D721Med (cell line): Measurements from ENCODE around the gene SGMS2.

ENCODE experiments used
- DNase-seq: peaks from one replicate; pipeline ENCODE4 v3.0.0; 2011; ENCODE audit warnings: low spot score; ENCODE audit not compliant: insufficient read length
- FAIRE-seq: peaks from 2 replicates; lab custom pipeline; 2011; peaks lifted over from hg19 to GRCh38; lab: Jason Lieb, UNC
- CTCF ChIP-seq: IDR thresholded peaks from 2 replicates; pipeline ENCODE4 v1.5.1; 2012; ENCODE audit warnings: mild to moderate bottlenecking, control low read depth; ENCODE audit not compliant: insufficient read depth; ENCODE audit errors: missing control alignments

Gene SGMS2

GRCh38 chr4:107814758-107815157 is 10.0 kb upstream of the SGMS2 start:
- DNase-seq, result no peak
- FAIRE-seq, result no peak
- no peak for TF ChIP-seq CTCF

GRCh38 chr4:107815158-107815557 is 9.6 kb upstream of the SGMS2 start:
- no peak for TF ChIP-seq CTCF
- no peak for DNase-seq
- FAIRE-seq, result no peak

GRCh38 chr4:107818301-107818910 is 6.3 kb upstream of the SGMS2 start:
- DNase-seq (no peak), FAIRE-seq (no peak)
- TF ChIP-seq CTCF, result no peak

- DNase-seq (no peak), FAIRE-seq (no peak)
- no peak for TF ChIP-seq CTCF
These were observed 822 bp upstream of the SGMS2 start for GRCh38 chr4:107823870-107824349.

GRCh38 chr4:107825072-107825824 is 516 bp downstream of the SGMS2 start:
- TF ChIP-seq CTCF, result no peak
- no peak for DNase-seq
- no peak for FAIRE-seq

GRCh38 chr4:107826421-107826980 is 1.8 kb downstream of the SGMS2 start:
- no peak for DNase-seq
- TF ChIP-seq CTCF, result no peak
- no peak for FAIRE-seq
